Measurements from ENCODE around the gene DYNC2H1.

Gene DYNC2H1

GRCh38 chr11:103215812-103216211 lies 106.6 kb downstream of the DYNC2H1 start:
- TF ChIP-seq CTCF (IDR thresholded peaks at IDR 0.05; ENCODE audit: low read depth, low read length): no peak
- H3K4me3 ChIP-seq (replicated peaks in 1 of 2; ENCODE audit: low read depth in 2 of 2, low read length in 2 of 2): no peak overlapping the region
- peak in 1 of 2 donors; percentile 39 for DNase-seq (ENCODE audit: low read depth in 2 of 2)

- H3K4me3 ChIP-seq (replicated peaks in 1 of 2; ENCODE audit: low read depth in 2 of 2, low read length in 2 of 2): no peak overlapping the region
- no peak for DNase-seq (ENCODE audit: low read depth in 2 of 2)
- no peak for TF ChIP-seq CTCF (IDR thresholded peaks at IDR 0.05; ENCODE audit: low read depth, low read length)
These were observed 110.9 kb downstream of the DYNC2H1 start for GRCh38 chr11:103220133-103220532.

- peak in 1 of 2 donors; percentile 38 for DNase-seq (ENCODE audit: low read depth in 2 of 2)
- no peak for TF ChIP-seq CTCF (IDR thresholded peaks at IDR 0.05; ENCODE audit: low read depth, low read length)
- no peak overlapping the region for H3K4me3 ChIP-seq (replicated peaks in 1 of 2; ENCODE audit: low read depth in 2 of 2, low read length in 2 of 2)
These were observed 113.6 kb downstream of the DYNC2H1 start for GRCh38 chr11:103222806-103223205.

GRCh38 chr11:103228807-103229206 lies 119.6 kb downstream of the DYNC2H1 start:
- peak; percentile 5 to 21 for DNase-seq (ENCODE audit: low read depth in 2 of 2)
- no peak overlapping the region for H3K4me3 ChIP-seq (replicated peaks in 1 of 2; ENCODE audit: low read depth in 2 of 2, low read length in 2 of 2)
- no peak for TF ChIP-seq CTCF (IDR thresholded peaks at IDR 0.05; ENCODE audit: low read depth, low read length)

GRCh38 chr11:103234974-103235373 lies 125.7 kb downstream of the DYNC2H1 start:
- TF ChIP-seq CTCF (IDR thresholded peaks at IDR 0.05; ENCODE audit: low read depth, low read length): no peak
- peak; percentile 56 to 71 for DNase-seq (ENCODE audit: low read depth in 2 of 2)
- no peak overlapping the region for H3K4me3 ChIP-seq (replicated peaks in 1 of 2; ENCODE audit: low read depth in 2 of 2, low read length in 2 of 2)

GRCh38 chr11:103241574-103241973 lies 132.3 kb downstream of the DYNC2H1 start:
- no peak for DNase-seq (ENCODE audit: low read depth in 2 of 2)
- TF ChIP-seq CTCF (IDR thresholded peaks at IDR 0.05; ENCODE audit: low read depth, low read length): no peak
- H3K4me3 ChIP-seq (replicated peaks in 1 of 2; ENCODE audit: low read depth in 2 of 2, low read length in 2 of 2): no peak overlapping the region

GRCh38 chr11:103254123-103254522 lies 144.9 kb downstream of the DYNC2H1 start:
- no peak for TF ChIP-seq CTCF (IDR thresholded peaks at IDR 0.05; ENCODE audit: low read depth, low read length)
- no peak overlapping the region for H3K4me3 ChIP-seq (replicated peaks in 1 of 2; ENCODE audit: low read depth in 2 of 2, low read length in 2 of 2)
- no peak for DNase-seq (ENCODE audit: low read depth in 2 of 2)
